ENCODE data around the gene RCAN2. TPM values are rescaled to one million over a fixed set of nuclear protein-coding genes. Genes with fewer than 3 reads are reported as not detected.

The RCAN2 gene
- total RNA-seq, 1 donor from 2014 or later = 4.6 TPM

- H3K36me3 Mint-ChIP-seq = no peaks in the 10 kb centered on the region
- no peak for DNase-seq (ENCODE audit: extremely low spot score, unreplicated experiment)
- no peaks in the 10 kb centered on the region for H3K4me1 Mint-ChIP-seq (ENCODE audit: unreplicated experiment)
- no peak overlapping the region for H3K4me3 Mint-ChIP-seq
- H3K27me3 Mint-ChIP-seq = no peaks in the 10 kb centered on the region
- no peak for TF ChIP-seq CTCF (conservative IDR thresholded peaks at IDR 0.05)
- H3K9me3 Mint-ChIP-seq = no peaks in the 10 kb centered on the region
- H3K27ac Mint-ChIP-seq = no peak overlapping the region
These were observed 184.8 kb downstream of the RCAN2 start for GRCh38 chr6:46306431-46306830.

GRCh38 chr6:46305833-46306232 lies 185.4 kb downstream of the RCAN2 start:
- DNase-seq (ENCODE audit: extremely low spot score, unreplicated experiment) = no peak
- Mint-ChIP-seq H3K27ac (no peak overlapping the region), H3K4me3 (no peak overlapping the region), H3K9me3 (no peaks in the 10 kb centered on the region), H3K36me3 (no peaks in the 10 kb centered on the region), H3K27me3 (no peaks in the 10 kb centered on the region), H3K4me1 (ENCODE audit: unreplicated experiment) (no peaks in the 10 kb centered on the region)
- TF ChIP-seq CTCF (conservative IDR thresholded peaks at IDR 0.05) = no peak

GRCh38 chr6:46305236-46305635 lies 186.0 kb downstream of the RCAN2 start:
- no peaks in the 10 kb centered on the region for H3K27me3 Mint-ChIP-seq
- H3K27ac Mint-ChIP-seq = no peak overlapping the region
- no peaks in the 10 kb centered on the region for H3K36me3 Mint-ChIP-seq
- no peaks in the 10 kb centered on the region for H3K4me1 Mint-ChIP-seq (ENCODE audit: unreplicated experiment)
- DNase-seq (ENCODE audit: extremely low spot score, unreplicated experiment) = no peak
- TF ChIP-seq CTCF (conservative IDR thresholded peaks at IDR 0.05) = no peak
- no peaks in the 10 kb centered on the region for H3K9me3 Mint-ChIP-seq
- H3K4me3 Mint-ChIP-seq = no peak overlapping the region

- H3K4me3 Mint-ChIP-seq = no peak overlapping the region
- H3K27me3 Mint-ChIP-seq = no peaks in the 10 kb centered on the region
- DNase-seq (ENCODE audit: extremely low spot score, unreplicated experiment) = no peak
- no peak overlapping the region for H3K27ac Mint-ChIP-seq
- no peaks in the 10 kb centered on the region for H3K36me3 Mint-ChIP-seq
- H3K4me1 Mint-ChIP-seq (ENCODE audit: unreplicated experiment) = no peaks in the 10 kb centered on the region
- no peak for TF ChIP-seq CTCF (conservative IDR thresholded peaks at IDR 0.05)
- H3K9me3 Mint-ChIP-seq = no peaks in the 10 kb centered on the region
These were observed 188.4 kb downstream of the RCAN2 start for GRCh38 chr6:46302816-46303215.

- Mint-ChIP-seq H3K4me1 (ENCODE audit: unreplicated experiment) (no peaks in the 10 kb centered on the region), H3K9me3 (no peaks in the 10 kb centered on the region), H3K4me3 (no peak overlapping the region), H3K27me3 (no peaks in the 10 kb centered on the region), H3K27ac (no peak overlapping the region), H3K36me3 (no peaks in the 10 kb centered on the region)
- TF ChIP-seq CTCF (conservative IDR thresholded peaks at IDR 0.05) = no peak
- DNase-seq (ENCODE audit: extremely low spot score, unreplicated experiment) = no peak
These were observed 189.1 kb downstream of the RCAN2 start for GRCh38 chr6:46302176-46302575.

GRCh38 chr6:46299253-46299652 lies 192.0 kb downstream of the RCAN2 start:
- peaks cover 8% of the 10 kb centered on the region for H3K9me3 Mint-ChIP-seq
- no peaks in the 10 kb centered on the region for H3K4me1 Mint-ChIP-seq (ENCODE audit: unreplicated experiment)
- no peak for TF ChIP-seq CTCF (conservative IDR thresholded peaks at IDR 0.05)

More at GRCh38 chr6:46299253-46299652, 192.0 kb downstream of the RCAN2 start:
- no peaks in the 10 kb centered on the region for H3K27me3 Mint-ChIP-seq
- H3K4me3 Mint-ChIP-seq = no peak overlapping the region
- H3K36me3 Mint-ChIP-seq = no peaks in the 10 kb centered on the region
- DNase-seq (ENCODE audit: extremely low spot score, unreplicated experiment) = no peak
- no peak overlapping the region for H3K27ac Mint-ChIP-seq

Measured in type B pancreatic cell (in vitro differentiated cells).